ENCODE results near the gene MAPK9.

The MAPK9 gene

GRCh38 chr5:180291943-180292831 is at the start of gene MAPK9:
Gene MAPK9 (minus strand): TSS chr5:180292083. CDS start chr5:180280561, 11,522 bp downstream.
- peaks cover 4% of the 10 kb centered on the region for H3K9me3 ChIP-seq (ENCODE audit: low read length)
- peak within 1 kb of the TSS; percentile 72 for H3K4me3 ChIP-seq (ENCODE audit: low read length)
- peak within 1 kb of the TSS; percentile 99 for H2AFZ ChIP-seq (ENCODE audit: low read depth, low read length)
- H3K36me3 ChIP-seq (ENCODE audit: insufficient read depth, low read length) = no peaks in the 10 kb centered on the region
- H3K4me1 ChIP-seq (ENCODE audit: insufficient read depth, low read length) = peaks cover 8% of the 10 kb centered on the region
- no peaks in the 10 kb centered on the region for H3K27me3 ChIP-seq (ENCODE audit: insufficient read depth, low read length)

- peaks cover 19% of the 10 kb centered on the region for H3K4me1 ChIP-seq (ENCODE audit: insufficient read depth, low read length)
These were observed 49.7 kb upstream of the MAPK9 start for GRCh38 chr5:180341595-180341994.

DNA sequence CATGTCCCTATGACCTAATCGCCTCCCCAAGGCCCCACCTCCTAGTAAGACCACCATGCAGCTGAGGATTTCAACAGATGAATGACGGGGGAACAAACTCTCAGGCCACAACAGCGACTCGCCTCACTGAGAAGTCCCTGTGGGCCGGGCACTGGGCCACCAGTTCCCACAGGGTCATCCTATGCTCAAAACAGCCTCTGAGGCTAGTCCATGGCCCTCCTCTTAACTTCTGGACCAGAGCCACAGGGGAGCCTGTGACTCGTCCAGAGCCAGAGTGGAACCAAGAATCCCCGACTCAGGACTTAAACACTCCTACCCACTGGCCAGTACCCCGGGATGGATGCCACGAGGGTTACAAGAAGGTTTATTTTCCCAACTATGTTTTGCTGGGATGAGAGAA is 49.0 kb upstream of the MAPK9 start:
- Histone ChIP-seq H3K4me1 (ENCODE audit: insufficient read depth, low read length) (peaks cover 19% of the 10 kb centered on the region), H3K9me3 (ENCODE audit: low read length) (no peaks in the 10 kb centered on the region), H3K36me3 (ENCODE audit: insufficient read depth, low read length) (peaks cover 5% of the 10 kb centered on the region), H3K4me3 (ENCODE audit: low read length) (no peak overlapping the region), H3K27me3 (ENCODE audit: insufficient read depth, low read length) (no peaks in the 10 kb centered on the region), H2AFZ (ENCODE audit: low read depth, low read length) (no peak overlapping the region)

More at GRCh38 chr5:180341595-180341994, 49.7 kb upstream of the MAPK9 start:
- Histone ChIP-seq H3K9me3 (ENCODE audit: low read length) (no peaks in the 10 kb centered on the region), H3K4me3 (ENCODE audit: low read length) (no peak overlapping the region), H3K36me3 (ENCODE audit: insufficient read depth, low read length) (peaks cover 4% of the 10 kb centered on the region), H3K27me3 (ENCODE audit: insufficient read depth, low read length) (no peaks in the 10 kb centered on the region), H2AFZ (ENCODE audit: low read depth, low read length) (no peak overlapping the region)

GRCh38 chr5:180339583-180340183 is 47.8 kb upstream of the MAPK9 start:
- Histone ChIP-seq H3K36me3 (ENCODE audit: insufficient read depth, low read length) (peaks cover 15% of the 10 kb centered on the region), H3K4me1 (ENCODE audit: insufficient read depth, low read length) (peaks cover 19% of the 10 kb centered on the region), H3K27me3 (ENCODE audit: insufficient read depth, low read length) (no peaks in the 10 kb centered on the region), H2AFZ (ENCODE audit: low read depth, low read length) (no peak overlapping the region), H3K4me3 (ENCODE audit: low read length) (no peak overlapping the region), H3K9me3 (ENCODE audit: low read length) (no peaks in the 10 kb centered on the region)

DNA sequence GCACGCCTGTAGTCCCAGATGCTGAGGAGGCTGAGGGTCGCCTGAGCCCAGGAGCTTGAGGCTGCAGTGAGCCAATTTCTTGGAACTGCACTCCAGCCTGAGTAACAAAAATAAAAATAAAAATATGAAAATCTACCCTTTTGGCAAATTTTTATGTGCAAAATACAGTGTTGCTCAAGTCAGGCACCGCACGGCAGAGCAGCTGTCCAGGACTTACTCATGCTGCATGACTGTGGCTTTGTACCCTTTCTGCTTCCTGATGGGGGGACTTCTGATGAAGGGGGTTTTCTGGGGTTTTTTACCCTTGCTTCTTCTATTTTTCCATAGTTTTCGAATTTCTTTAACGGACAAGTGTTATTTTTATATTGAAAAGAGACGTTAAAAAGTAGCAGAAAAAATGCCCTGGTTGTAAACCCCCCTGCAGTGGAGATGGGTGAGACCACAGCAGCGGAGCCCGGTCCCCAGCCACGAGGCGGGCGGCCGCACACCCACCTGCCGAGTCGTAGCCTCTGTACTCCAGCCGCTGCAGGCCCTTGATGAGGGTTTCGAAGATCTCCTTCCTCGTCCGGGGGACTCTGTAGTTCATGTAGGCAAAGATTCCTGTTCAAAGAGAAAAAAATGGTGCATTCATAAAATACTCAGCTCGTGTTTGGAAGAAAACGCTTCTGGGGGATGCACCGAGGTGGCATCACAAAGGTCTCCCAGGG is 46.3 kb upstream of the MAPK9 start:
- peaks cover 5% of the 10 kb centered on the region for H3K4me1 ChIP-seq (ENCODE audit: insufficient read depth, low read length)
- peaks cover 4% of the 10 kb centered on the region for H3K9me3 ChIP-seq (ENCODE audit: low read length)
- H3K27me3 ChIP-seq (ENCODE audit: insufficient read depth, low read length) = no peaks in the 10 kb centered on the region
- H3K4me3 ChIP-seq (ENCODE audit: low read length) = no peak overlapping the region
- no peak overlapping the region for H2AFZ ChIP-seq (ENCODE audit: low read depth, low read length)
- H3K36me3 ChIP-seq (ENCODE audit: insufficient read depth, low read length) = peaks cover 24% of the 10 kb centered on the region

DNA sequence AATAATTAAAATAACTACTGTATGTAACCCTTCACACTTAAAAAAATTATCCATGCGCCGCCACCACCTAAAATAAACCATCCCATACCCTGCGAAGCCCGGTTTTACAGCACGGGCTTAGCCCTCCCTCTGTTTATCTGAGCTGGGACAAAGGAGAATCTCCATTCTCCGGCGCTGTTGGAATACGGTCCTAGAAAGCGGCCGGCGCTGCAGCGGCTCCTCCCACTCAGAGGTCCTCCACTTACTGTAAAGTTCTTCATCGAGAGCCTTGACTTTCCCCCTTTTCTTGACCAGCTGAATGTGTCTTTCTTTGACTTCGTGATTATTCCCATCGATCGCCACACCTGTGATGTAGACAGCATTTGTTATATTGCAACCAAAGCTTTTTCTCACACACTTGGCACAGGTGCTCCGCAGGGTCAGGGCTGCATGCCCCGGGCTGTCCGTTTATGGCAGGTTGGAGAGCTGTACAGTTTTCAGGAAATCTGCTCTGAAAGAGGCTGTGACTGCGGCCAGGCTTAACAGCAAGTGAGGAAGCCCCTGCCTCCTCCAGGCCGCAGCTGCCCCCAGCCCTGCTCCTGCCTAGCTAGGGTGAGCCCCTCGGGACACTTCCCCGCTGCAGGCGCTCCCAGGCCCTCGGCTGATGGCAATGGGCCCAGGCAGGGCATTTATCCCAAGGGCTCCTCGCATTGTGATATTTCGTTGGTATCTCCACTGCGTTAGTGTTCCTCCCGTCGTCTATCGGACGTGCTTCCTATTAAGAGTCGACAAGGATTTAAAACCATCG is 44.5 kb upstream of the MAPK9 start:
- no peaks in the 10 kb centered on the region for H3K27me3 ChIP-seq (ENCODE audit: insufficient read depth, low read length)
- peaks cover 24% of the 10 kb centered on the region for H3K36me3 ChIP-seq (ENCODE audit: insufficient read depth, low read length)
- H3K4me3 ChIP-seq (ENCODE audit: low read length) = no peak overlapping the region
- H3K9me3 ChIP-seq (ENCODE audit: low read length) = peaks cover 4% of the 10 kb centered on the region
- no peak overlapping the region for H2AFZ ChIP-seq (ENCODE audit: low read depth, low read length)
- H3K4me1 ChIP-seq (ENCODE audit: insufficient read depth, low read length) = no peaks in the 10 kb centered on the region

GRCh38 chr5:180335614-180336233 is 43.8 kb upstream of the MAPK9 start:
- no peaks in the 10 kb centered on the region for H3K4me1 ChIP-seq (ENCODE audit: insufficient read depth, low read length)
- H3K36me3 ChIP-seq (ENCODE audit: insufficient read depth, low read length) = peaks cover 25% of the 10 kb centered on the region
- no peak overlapping the region for H3K4me3 ChIP-seq (ENCODE audit: low read length)
- no peaks in the 10 kb centered on the region for H3K27me3 ChIP-seq (ENCODE audit: insufficient read depth, low read length)
- peaks cover 4% of the 10 kb centered on the region for H3K9me3 ChIP-seq (ENCODE audit: low read length)
- no peak overlapping the region for H2AFZ ChIP-seq (ENCODE audit: low read depth, low read length)

DNA sequence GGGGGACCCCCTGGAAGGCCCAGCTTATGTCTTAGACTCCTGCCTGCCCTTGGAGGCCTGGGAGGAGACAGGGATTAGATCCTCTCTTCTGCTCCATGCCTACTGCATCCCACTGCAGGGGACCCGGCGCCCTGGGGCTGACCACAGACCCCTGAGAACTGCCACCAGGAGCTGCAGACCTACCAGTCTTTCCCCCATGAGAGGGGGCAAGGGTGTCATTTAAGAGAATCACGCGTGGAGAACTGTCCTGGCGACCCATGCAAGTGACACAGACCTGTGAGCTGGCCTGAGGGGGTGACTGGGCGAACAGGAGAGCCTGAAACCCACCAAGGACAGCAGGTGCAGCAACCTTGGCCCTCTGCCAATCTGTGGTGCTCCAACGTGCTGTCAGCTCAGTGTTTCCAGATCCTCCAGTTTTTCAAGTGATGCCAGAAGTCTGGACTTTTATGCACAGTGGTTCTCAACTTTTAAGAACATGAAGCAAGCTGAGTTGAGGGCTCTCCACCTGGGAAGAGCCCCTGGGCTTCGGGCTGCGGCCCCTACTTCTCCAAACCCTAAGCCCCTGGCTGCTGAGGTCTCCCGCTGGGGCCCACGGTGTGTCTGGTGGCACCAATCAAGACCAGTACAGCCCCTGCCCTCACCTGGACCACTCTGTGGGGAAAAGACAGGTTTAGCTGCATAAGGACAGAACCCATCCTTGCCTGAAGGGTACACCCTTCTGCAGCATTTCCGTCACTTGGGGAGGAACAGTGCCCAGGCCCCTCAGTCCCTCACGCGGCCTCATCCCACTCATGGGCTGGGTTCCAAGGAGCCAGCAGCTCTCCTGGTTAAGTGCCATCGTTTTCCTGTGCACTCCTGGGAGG is 43.1 kb upstream of the MAPK9 start:
- Histone ChIP-seq H3K9me3 (ENCODE audit: low read length) (peaks cover 4% of the 10 kb centered on the region), H3K36me3 (ENCODE audit: insufficient read depth, low read length) (peaks cover 26% of the 10 kb centered on the region), H3K4me1 (ENCODE audit: insufficient read depth, low read length) (no peaks in the 10 kb centered on the region), H3K27me3 (ENCODE audit: insufficient read depth, low read length) (no peaks in the 10 kb centered on the region), H3K4me3 (ENCODE audit: low read length) (no peak overlapping the region), H2AFZ (ENCODE audit: low read depth, low read length) (no peak overlapping the region)

DNA sequence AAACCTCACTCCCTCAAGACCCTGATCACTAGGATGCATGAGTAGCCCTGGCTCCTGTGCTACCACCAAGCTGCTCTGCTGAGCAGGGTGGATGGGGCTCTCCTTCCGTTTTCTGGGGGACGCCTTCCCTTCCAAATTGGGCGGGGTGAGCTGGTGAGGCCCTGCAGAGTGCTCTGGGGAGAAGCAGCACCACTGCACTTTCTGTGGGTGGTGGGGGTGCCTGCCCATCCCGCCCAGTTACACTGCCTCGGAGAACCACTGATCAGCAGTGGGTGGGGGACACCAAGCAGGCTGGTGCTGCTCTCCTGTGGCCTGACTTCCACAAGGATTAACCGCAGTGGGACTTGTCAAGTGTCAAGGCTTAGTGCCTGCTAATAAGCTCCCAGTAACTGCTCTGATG is 42.3 kb upstream of the MAPK9 start:
- Histone ChIP-seq H3K36me3 (ENCODE audit: insufficient read depth, low read length) (peaks cover 26% of the 10 kb centered on the region), H2AFZ (ENCODE audit: low read depth, low read length) (no peak overlapping the region), H3K9me3 (ENCODE audit: low read length) (peaks cover 4% of the 10 kb centered on the region), H3K4me3 (ENCODE audit: low read length) (no peak overlapping the region), H3K4me1 (ENCODE audit: insufficient read depth, low read length) (no peaks in the 10 kb centered on the region), H3K27me3 (ENCODE audit: insufficient read depth, low read length) (no peaks in the 10 kb centered on the region)

DNA sequence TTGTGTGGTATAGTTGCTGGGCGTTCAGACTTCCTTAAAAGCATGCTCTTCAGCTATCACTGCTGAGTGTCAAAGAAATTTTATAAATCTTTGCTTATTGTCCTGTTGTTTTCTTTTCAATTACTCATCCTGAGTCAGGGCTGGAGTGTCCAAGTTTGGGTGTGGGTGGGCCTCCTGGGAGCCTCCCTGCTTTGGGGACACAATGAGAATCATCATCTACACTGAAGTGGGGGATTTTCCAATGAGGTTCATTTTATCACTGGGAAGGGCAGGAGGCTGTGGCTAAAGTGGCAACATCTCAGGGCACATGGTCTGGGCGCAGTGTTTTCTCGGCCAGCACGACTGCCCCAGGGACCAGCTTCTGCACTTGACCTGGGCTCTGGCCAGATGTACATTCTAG is 41.8 kb upstream of the MAPK9 start:
- Histone ChIP-seq H3K27me3 (ENCODE audit: insufficient read depth, low read length) (no peaks in the 10 kb centered on the region), H3K9me3 (ENCODE audit: low read length) (peaks cover 4% of the 10 kb centered on the region), H3K4me3 (ENCODE audit: low read length) (no peak overlapping the region), H2AFZ (ENCODE audit: low read depth, low read length) (no peak overlapping the region), H3K4me1 (ENCODE audit: insufficient read depth, low read length) (no peaks in the 10 kb centered on the region), H3K36me3 (ENCODE audit: insufficient read depth, low read length) (peaks cover 26% of the 10 kb centered on the region)

GRCh38 chr5:180332861-180333260 is 41.0 kb upstream of the MAPK9 start:
- H3K4me1 ChIP-seq (ENCODE audit: insufficient read depth, low read length) = no peaks in the 10 kb centered on the region
- H3K9me3 ChIP-seq (ENCODE audit: low read length) = peaks cover 4% of the 10 kb centered on the region
- H3K36me3 ChIP-seq (ENCODE audit: insufficient read depth, low read length) = peaks cover 26% of the 10 kb centered on the region

More at GRCh38 chr5:180332861-180333260, 41.0 kb upstream of the MAPK9 start:
- Histone ChIP-seq H3K4me3 (ENCODE audit: low read length) (no peak overlapping the region), H2AFZ (ENCODE audit: low read depth, low read length) (no peak overlapping the region), H3K27me3 (ENCODE audit: insufficient read depth, low read length) (no peaks in the 10 kb centered on the region)

Measured in neuron (in vitro differentiated cells).